Articular chondrocyte of knee joint (primary cell): ENCODE results near the gene MORN5. TPM values are rescaled to one million over a fixed set of nuclear protein-coding genes. Genes with fewer than 3 reads are reported as not detected.

Source experiments
- small RNA-seq: library from RNA; depleted of rRNA; stranded (forward); fragments of <200 nt; gene quantifications from one replicate; pipeline ENCODE3, GENCODE V24; 2012
- total RNA-seq: library from RNA; depleted of rRNA; stranded (reverse); fragments of >200 nt; gene quantifications from 2 replicates; pipeline ENCODE4 v1.2.3, GENCODE V29; 2012

The MORN5 gene
- 0.65 TPM in 1 of 2 replicates, not detected in the other for total RNA-seq

DNA sequence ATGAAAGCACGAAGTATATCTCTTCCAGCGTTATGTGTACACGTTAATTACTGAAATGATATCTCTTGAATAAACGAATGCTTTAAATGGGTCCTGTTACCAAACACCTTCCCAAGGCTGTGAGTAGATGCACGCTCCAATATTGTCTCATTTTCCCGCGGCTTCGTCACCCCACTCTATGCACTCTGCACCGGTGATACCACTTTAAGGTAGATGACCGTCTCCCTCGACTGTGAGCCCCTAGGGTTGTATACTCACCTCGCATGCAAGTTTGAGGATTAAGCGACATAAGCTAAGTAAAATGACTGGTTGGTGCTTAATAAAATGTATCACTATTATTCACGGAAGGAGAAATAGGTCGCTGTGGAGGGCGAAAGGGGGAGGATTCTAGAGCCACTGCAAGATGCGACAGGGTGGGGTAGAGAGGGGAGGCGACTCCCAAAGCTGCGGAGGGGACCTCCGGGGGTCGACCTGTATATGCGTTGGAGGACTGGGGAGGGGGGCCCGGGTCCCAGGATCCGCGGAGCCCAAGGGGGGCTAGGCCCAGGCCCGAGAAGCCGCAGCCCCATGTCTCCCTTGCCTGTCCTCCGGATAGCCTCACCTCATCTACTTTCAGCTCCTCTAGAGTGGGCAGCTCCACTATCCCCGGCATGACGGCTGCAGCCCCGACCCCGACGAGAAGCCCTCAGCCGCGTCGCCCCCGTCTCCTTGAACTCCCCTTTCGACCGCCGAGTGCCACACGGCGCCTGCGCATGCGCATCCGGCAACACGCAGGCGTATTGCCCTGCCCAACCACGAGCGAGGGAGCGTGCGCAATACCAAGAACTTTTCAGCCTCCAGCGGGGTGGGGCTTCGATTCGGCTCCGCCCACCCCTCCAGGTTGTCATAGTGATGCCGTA is at the start of gene MORN5, which contains the start of gene NDUFA8:
Gene MORN5, plus strand, starts transcription at position 883 of the 899 bp plus-strand sequence. CDS start 65 bp downstream, outside the sequence.
Gene NDUFA8, minus strand, starts transcription at position 754 of the 899 bp plus-strand sequence. Its CDS starts 102 bp downstream, at position 652.

GRCh38 chr9:122228568-122229484 is 69.1 kb downstream of the MORN5 start, which contains the start of gene LHX6:
LHX6 (minus strand) TSS chr9:122228957; CDS start chr9:122228740, 217 bp downstream.

Small RNA genes within 50 kb of the gene (small RNA-seq; reads per million reads assigned to genes)
- gene MIR4478 = not detected

Other genes with a start within 250 kb of the MORN5 start
- 6.4 and 6.7 TPM in 2 replicates for gene TTLL11, start 66.6 kb upstream of the MORN5 start, total RNA-seq
- gene NDUFA8, start 129 bp upstream of the MORN5 start, total RNA-seq = 17.9 and 27.1 TPM in 2 replicates
- not detected in 2 replicates for gene LHX6, start 69.0 kb downstream of the MORN5 start, total RNA-seq
- gene RBM18, start 104.9 kb downstream of the MORN5 start, total RNA-seq = 11.1 and 11.2 TPM in 2 replicates
- gene MRRF, start 105.0 kb downstream of the MORN5 start, total RNA-seq = 44.1 and 50.4 TPM in 2 replicates
- 2.8 and 7.4 TPM in 2 replicates for gene PTGS1, start 211.1 kb downstream of the MORN5 start, total RNA-seq